ENCODE measurements around the gene RETN.

RETN gene

GRCh38 chr19:7685546-7686445, 16.9 kb downstream of the RETN start:
- in situ Hi-C loops (cut with MboI; ENCODE audit: low pct_unique_long_range_greater_than_20kb, low sequenced_read_pairs, unreplicated experiment), result no loop called here
- TF ChIP-seq CTCF (IDR thresholded peaks at IDR 0.05; ENCODE audit: extremely low read depth, insufficient read depth, missing control alignments), result no peak
- DNase-seq (ENCODE audit: low spot score), result no peak

- in situ Hi-C loops (cut with MboI; ENCODE audit: low pct_unique_long_range_greater_than_20kb, low sequenced_read_pairs, unreplicated experiment), result no loop called here
- TF ChIP-seq CTCF (IDR thresholded peaks at IDR 0.05; ENCODE audit: extremely low read depth, insufficient read depth, missing control alignments), result no peak
- no peak for DNase-seq (ENCODE audit: low spot score)
Measured at GRCh38 chr19:7687177-7687576, 18.3 kb downstream of the RETN start.

DNA sequence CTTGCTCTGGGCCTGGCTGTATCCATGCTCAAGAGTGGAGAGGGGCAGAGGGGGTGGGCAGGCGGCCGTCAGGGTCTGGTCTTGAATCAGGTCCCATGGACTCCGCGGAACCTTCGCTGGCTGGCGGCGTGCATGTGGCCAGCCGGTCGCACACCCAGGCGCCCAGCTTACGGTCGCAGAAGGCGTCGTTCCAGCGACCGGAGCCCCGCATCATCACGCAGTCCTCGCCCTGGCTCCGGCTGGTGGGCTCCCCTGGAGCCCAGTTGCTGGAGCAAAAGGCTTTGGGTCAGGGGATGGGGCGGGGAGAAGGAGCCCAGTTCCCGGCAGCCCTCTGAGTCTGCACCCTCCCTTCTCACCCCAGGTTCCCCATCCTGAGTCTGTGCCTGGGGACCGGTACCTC, 20.3 kb downstream of the RETN start:
- no peak for TF ChIP-seq CTCF (IDR thresholded peaks at IDR 0.05; ENCODE audit: extremely low read depth, insufficient read depth, missing control alignments)
- DNase-seq (ENCODE audit: low spot score), result no peak
- in situ Hi-C loops (cut with MboI; ENCODE audit: low pct_unique_long_range_greater_than_20kb, low sequenced_read_pairs, unreplicated experiment), result no loop called here

DNA sequence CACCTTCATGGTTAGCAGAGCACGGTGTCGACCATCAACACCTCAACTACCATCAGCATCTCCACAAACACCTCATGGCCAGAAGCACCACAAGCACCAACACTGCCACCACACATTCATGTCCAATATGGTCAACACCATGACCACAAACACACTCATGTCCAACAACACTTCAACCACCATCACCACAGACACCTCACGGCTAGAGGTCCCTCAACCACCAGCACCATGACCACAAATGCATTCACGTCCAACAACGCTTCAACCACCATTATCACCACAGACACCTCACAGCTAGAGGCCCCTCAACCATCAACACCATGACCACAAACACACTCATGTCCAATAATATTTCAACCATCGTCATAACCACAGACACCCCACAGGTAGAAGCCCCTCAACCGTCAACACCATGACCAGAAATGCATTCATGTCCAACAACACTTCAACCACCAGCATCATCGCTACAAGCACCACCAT, 22.0 kb downstream of the RETN start:
- no peak for DNase-seq (ENCODE audit: low spot score)
- in situ Hi-C loops (cut with MboI; ENCODE audit: low pct_unique_long_range_greater_than_20kb, low sequenced_read_pairs, unreplicated experiment), result no loop called here
- TF ChIP-seq CTCF (IDR thresholded peaks at IDR 0.05; ENCODE audit: extremely low read depth, insufficient read depth, missing control alignments), result no peak

- in situ Hi-C loops (cut with MboI; ENCODE audit: low pct_unique_long_range_greater_than_20kb, low sequenced_read_pairs, unreplicated experiment), result no loop called here
- TF ChIP-seq CTCF (IDR thresholded peaks at IDR 0.05; ENCODE audit: extremely low read depth, insufficient read depth, missing control alignments), result no peak
- no peak for DNase-seq (ENCODE audit: low spot score)
Measured at GRCh38 chr19:7691497-7691896, 22.6 kb downstream of the RETN start.

GRCh38 chr19:7692417-7693088, 23.7 kb downstream of the RETN start:
- no peak for TF ChIP-seq CTCF (IDR thresholded peaks at IDR 0.05; ENCODE audit: extremely low read depth, insufficient read depth, missing control alignments)
- no peak for DNase-seq (ENCODE audit: low spot score)
- in situ Hi-C loops (cut with MboI; ENCODE audit: low pct_unique_long_range_greater_than_20kb, low sequenced_read_pairs, unreplicated experiment), result no loop called here

All from GM13977 (cell line).